PC-3 (cell line): Measurements from ENCODE around the gene KIRREL1. TPM values are rescaled to one million over a fixed set of nuclear protein-coding genes. Genes with fewer than 3 reads are reported as not detected.
A peak's percentile ranks its signal among the peaks of the same experiment; 100 is the strongest.

Experiments used
- ATAC-seq: fragments of 200-7000 bp; cut with Tn5 transposase; 2 replicates; pipeline ENCODE4 v1.9.1; 2020; ENCODE audit warnings: mild to moderate bottlenecking, moderate library complexity
- BruUV-seq: library from RNA; stranded (reverse); fragments of 400-500 nt; replicated peaks from 2 replicates; lab custom pipeline; 2021; lab: Mats Ljungman, UMichigan
- CTCF ChIA-PET: fragments of 300-600 bp; sonication (Branson Sonifier 250); formaldehyde crosslinking; loops from one replicate; lab custom pipeline; 2022; ENCODE audit warnings: antibody characterized with exemption; lab: Charles Lee
- POLR2A ChIA-PET: fragments of 300-600 bp; sonication (Branson Sonifier 250); formaldehyde crosslinking; loops from one replicate; lab custom pipeline; 2022; ENCODE audit warnings: antibody characterized with exemption; ENCODE audit not compliant: unreplicated experiment; lab: Charles Lee
- DNase-seq: peaks from one replicate; pipeline ENCODE4 v3.0.0-alpha.2; 2015
- H2AFZ ChIP-seq: fragments of 300-600 bp; sonication (generic); 2 replicates; pipeline ENCODE4 v1.6.0; 2016; ENCODE audit warnings: antibody characterized with exemption, low read length
- H3F3A ChIP-seq: fragments of 300-600 bp; sonication (generic); one replicate; pipeline ENCODE4 v1.6.0; 2017; ENCODE audit warnings: antibody characterized with exemption, low read length, control low read depth, mild to moderate bottlenecking; ENCODE audit not compliant: unreplicated experiment
- H3K27ac ChIP-seq: fragments of 300-600 bp; sonication (generic); 2 replicates; pipeline ENCODE4 v1.5.1; 2016; ENCODE audit warnings: mild to moderate bottlenecking, low read length
- H3K27me3 ChIP-seq: fragments of 300-600 bp; sonication (generic); 2 replicates; pipeline ENCODE4 v1.6.1; 2016; ENCODE audit warnings: low read length, mixed read lengths
- H3K36me3 ChIP-seq: fragments of 300-600 bp; sonication (generic); 2 replicates; pipeline ENCODE4 v1.6.1; 2016; ENCODE audit warnings: low read depth, mixed run types, low read length, mixed read lengths
- H3K4me1 ChIP-seq: fragments of 300-600 bp; sonication (generic); 2 replicates; pipeline ENCODE4 v1.5.1; 2016; ENCODE audit warnings: low read length; ENCODE audit not compliant: insufficient read depth
- H3K4me2 ChIP-seq: fragments of 300-600 bp; sonication (generic); 2 replicates; pipeline ENCODE4 v1.6.0; 2016; ENCODE audit warnings: low read length
- H3K4me3 ChIP-seq: fragments of 300-600 bp; sonication (generic); 2 replicates; pipeline ENCODE4 v1.5.1; 2016; ENCODE audit warnings: mild to moderate bottlenecking, low read length, mixed read lengths
- H3K79me2 ChIP-seq: fragments of 300-600 bp; sonication (generic); 2 replicates; pipeline ENCODE4 v1.6.1; 2017; ENCODE audit warnings: low read length, mixed read lengths
- H3K9ac ChIP-seq: fragments of 300-600 bp; sonication (generic); 2 replicates; pipeline ENCODE4 v1.6.0; 2016; ENCODE audit warnings: mild to moderate bottlenecking, low read length
- H3K9me2 ChIP-seq: fragments of 300-600 bp; sonication (generic); replicated peaks from 2 replicates; pipeline ENCODE4 v1.6.1; 2016; ENCODE audit warnings: mixed run types, low read length, mixed read lengths
- H3K9me3 ChIP-seq: fragments of 300-600 bp; sonication (generic); 2 replicates; pipeline ENCODE4 v1.6.1; 2016; ENCODE audit warnings: low read length, mixed read lengths
- H4K20me1 ChIP-seq: fragments of 300-600 bp; sonication (generic); 2 replicates; pipeline ENCODE4 v1.6.1; 2016; ENCODE audit warnings: low read length, mixed read lengths
- EZH2 ChIP-seq: fragments of 300-600 bp; sonication (generic); IDR thresholded peaks from one replicate; pipeline ENCODE4 v1.6.1; 2017; ENCODE audit warnings: antibody characterized with exemption, mild to moderate bottlenecking, low read length; ENCODE audit not compliant: unreplicated experiment
- EZH2phosphoT487 ChIP-seq: fragments of 300-600 bp; sonication (generic); IDR thresholded peaks from 2 replicates; pipeline ENCODE4 v1.6.1; 2018; ENCODE audit warnings: mild to moderate bottlenecking, antibody characterized with exemption, low read length, borderline replicate concordance
- intact Hi-C: fragments of 100-400 bp; cut with micrococcal nuclease; formaldehyde crosslinking; loops from 2 replicates; pipeline ENCODE4 v1.9.0; 2023
- total RNA-seq: library from RNA; depleted of rRNA; stranded (reverse); fragments of >200 nt; gene quantifications from 2 replicates; pipeline ENCODE4 v1.2.3, GENCODE V29; 2014
- TF ChIP-seq, protein P1 (sequence below): fragments of 300-600 bp; sonication (generic); conservative IDR thresholded peaks from 2 replicates; pipeline ENCODE4 v1.5.1; 2017; ENCODE audit warnings: antibody characterized with exemption, low read depth, mild to moderate bottlenecking, low read length

Gene KIRREL1
- total RNA-seq, 1 experiment from 2014 or later: 49.8 TPM

DNA sequence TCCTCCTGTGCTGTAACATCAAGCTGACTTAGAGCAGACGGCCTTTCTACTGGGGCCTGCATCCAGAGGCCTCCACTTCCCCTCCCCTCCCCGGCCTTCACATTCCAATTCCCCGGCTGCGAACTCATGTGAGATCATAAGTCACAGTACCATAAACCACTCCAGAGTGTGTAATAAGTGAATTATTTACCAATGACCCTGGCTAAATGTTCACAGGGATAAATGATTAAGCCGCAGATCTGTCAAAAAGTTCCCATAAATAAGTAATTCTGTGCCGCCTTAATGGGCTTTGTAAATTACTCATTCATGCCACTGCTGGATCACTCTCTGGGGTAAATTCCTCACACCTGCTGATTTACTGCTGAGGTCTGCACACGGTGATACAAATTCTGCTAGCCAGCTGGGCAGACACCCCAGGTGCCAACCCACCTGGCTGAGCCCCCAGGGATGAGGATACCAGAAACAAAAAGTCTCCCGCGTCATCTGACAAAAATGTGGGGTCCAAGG lies 27.4 kb upstream of the KIRREL1 start:
- Histone ChIP-seq H3F3A (no peaks in the 10 kb centered on the region), H3K27ac (no peak overlapping the region), H3K9me2 (no peaks in the 10 kb centered on the region), H3K9ac (no peak overlapping the region), H3K27me3 (peaks cover under 1% of the 10 kb centered on the region; the same call in 1 of the 2 replicates), H3K4me3 (no peak overlapping the region), H3K79me2 (no peaks in the 10 kb centered on the region), H3K4me2 (no peak overlapping the region), H2AFZ (no peak overlapping the region), H3K9me3 (no peaks in the 10 kb centered on the region), H3K4me1 (peaks cover 31% of the 10 kb centered on the region), H4K20me1 (no peaks in the 10 kb centered on the region), H3K36me3 (no peaks in the 10 kb centered on the region)
- no TSS peak for BruUV-seq
- DNase-seq (no peak), ATAC-seq (no peak)
- POLR2A ChIA-PET: no interaction called here
- intact Hi-C loops: no loop called here
- CTCF ChIA-PET: no interaction called here
- TF ChIP-seq EZH2phosphoT487: no peak
- no peak for TF ChIP-seq EZH2
- TF ChIP-seq, protein P1, sequence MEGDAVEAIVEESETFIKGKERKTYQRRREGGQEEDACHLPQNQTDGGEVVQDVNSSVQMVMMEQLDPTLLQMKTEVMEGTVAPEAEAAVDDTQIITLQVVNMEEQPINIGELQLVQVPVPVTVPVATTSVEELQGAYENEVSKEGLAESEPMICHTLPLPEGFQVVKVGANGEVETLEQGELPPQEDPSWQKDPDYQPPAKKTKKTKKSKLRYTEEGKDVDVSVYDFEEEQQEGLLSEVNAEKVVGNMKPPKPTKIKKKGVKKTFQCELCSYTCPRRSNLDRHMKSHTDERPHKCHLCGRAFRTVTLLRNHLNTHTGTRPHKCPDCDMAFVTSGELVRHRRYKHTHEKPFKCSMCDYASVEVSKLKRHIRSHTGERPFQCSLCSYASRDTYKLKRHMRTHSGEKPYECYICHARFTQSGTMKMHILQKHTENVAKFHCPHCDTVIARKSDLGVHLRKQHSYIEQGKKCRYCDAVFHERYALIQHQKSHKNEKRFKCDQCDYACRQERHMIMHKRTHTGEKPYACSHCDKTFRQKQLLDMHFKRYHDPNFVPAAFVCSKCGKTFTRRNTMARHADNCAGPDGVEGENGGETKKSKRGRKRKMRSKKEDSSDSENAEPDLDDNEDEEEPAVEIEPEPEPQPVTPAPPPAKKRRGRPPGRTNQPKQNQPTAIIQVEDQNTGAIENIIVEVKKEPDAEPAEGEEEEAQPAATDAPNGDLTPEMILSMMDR: no peak

DNA sequence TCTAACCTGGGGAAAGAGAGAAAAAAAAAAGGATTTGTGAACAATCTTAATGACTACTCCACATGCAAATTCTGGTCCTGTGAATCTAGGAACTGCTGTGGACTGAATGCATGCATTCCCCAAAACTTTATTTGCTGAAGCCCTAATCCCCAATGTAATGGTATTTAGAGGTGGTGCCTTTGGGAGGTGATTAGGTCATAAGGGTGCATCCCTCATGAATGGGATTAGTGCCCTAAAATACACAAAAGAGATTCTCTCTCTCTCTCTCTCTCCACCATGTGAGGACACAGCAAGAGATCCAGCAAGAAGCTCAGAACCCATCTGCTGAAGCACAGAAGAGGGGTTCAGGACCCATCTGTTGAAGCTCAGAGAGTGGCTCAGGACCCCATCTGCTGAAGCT lies 26.2 kb upstream of the KIRREL1 start:
- CTCF ChIA-PET: interaction anchor here (1.3 kb wide), 1 partner anchor 154 kb away, joined by 6 read pairs; no protein-coding TSS in a partner anchor
- H3K4me3 ChIP-seq: no peak overlapping the region
- no peaks in the 10 kb centered on the region for H3K27me3 ChIP-seq
- intact Hi-C loops: no loop called here
- H3F3A ChIP-seq: no peaks in the 10 kb centered on the region
- no peak overlapping the region for H3K9ac ChIP-seq
- ATAC-seq (no peak), DNase-seq (no peak)
- H3K36me3 ChIP-seq: no peaks in the 10 kb centered on the region
- H3K9me3 ChIP-seq: peaks cover 6% of the 10 kb centered on the region; the same call in 1 of the 2 replicates
- no peaks in the 10 kb centered on the region for H3K9me2 ChIP-seq
- BruUV-seq: no TSS peak
- no peak overlapping the region for H2AFZ ChIP-seq
- H4K20me1 ChIP-seq: no peaks in the 10 kb centered on the region
- no peaks in the 10 kb centered on the region for H3K79me2 ChIP-seq
- TF ChIP-seq, protein P1: no peak
- no peak overlapping the region for H3K4me2 ChIP-seq
- H3K4me1 ChIP-seq: peaks cover 24% of the 10 kb centered on the region
- POLR2A ChIA-PET: no interaction called here
- no peak overlapping the region for H3K27ac ChIP-seq

GRCh38 chr1:157968508-157968907 lies 24.9 kb upstream of the KIRREL1 start:
- Histone ChIP-seq H3K36me3 (no peaks in the 10 kb centered on the region), H3K9me3 (peaks cover 6% of the 10 kb centered on the region; the same call in 1 of the 2 replicates), H3K9ac (peak overlapping the region; percentile 26; the same call in 1 of the 2 replicates), H3K79me2 (no peaks in the 10 kb centered on the region), H3K27ac (peak overlapping the region; percentile 86), H2AFZ (peak overlapping the region; percentile 40), H3K4me1 (peaks cover 18% of the 10 kb centered on the region), H3K4me3 (no peak overlapping the region; the same call in 1 of the 2 replicates), H3K9me2 (no peaks in the 10 kb centered on the region), H3K4me2 (peak overlapping the region; percentile 74), H3F3A (no peaks in the 10 kb centered on the region), H3K27me3 (no peaks in the 10 kb centered on the region), H4K20me1 (no peaks in the 10 kb centered on the region)
- intact Hi-C loops: loop anchor here (2.0 kb wide), 2 partner anchors 16 to 50 kb away; no protein-coding TSS in a partner anchor
- BruUV-seq: no TSS peak
- TF ChIP-seq EZH2 (no peak), EZH2phosphoT487 (no peak)
- TF ChIP-seq, protein P1: no peak
- ATAC-seq: peak; percentile 20
- peak; percentile 81 for DNase-seq
- CTCF ChIA-PET: interaction anchor here (0.6 to 2.4 kb wide), 8 partner anchors 15 to 156 kb away, joined by 3 to 16 read pairs (median 4); no protein-coding TSS in a partner anchor
- POLR2A ChIA-PET: no interaction called here
